Measurements from ENCODE around the gene SLC34A3. TPM values are rescaled to one million over a fixed set of nuclear protein-coding genes. Genes with fewer than 3 reads are reported as not detected.

The SLC34A3 gene
- total and polyA plus RNA-seq, 2 donors (not counting 3 experiments of a cell fraction or from before 2014, with no cell fraction given): not detected

DNA sequence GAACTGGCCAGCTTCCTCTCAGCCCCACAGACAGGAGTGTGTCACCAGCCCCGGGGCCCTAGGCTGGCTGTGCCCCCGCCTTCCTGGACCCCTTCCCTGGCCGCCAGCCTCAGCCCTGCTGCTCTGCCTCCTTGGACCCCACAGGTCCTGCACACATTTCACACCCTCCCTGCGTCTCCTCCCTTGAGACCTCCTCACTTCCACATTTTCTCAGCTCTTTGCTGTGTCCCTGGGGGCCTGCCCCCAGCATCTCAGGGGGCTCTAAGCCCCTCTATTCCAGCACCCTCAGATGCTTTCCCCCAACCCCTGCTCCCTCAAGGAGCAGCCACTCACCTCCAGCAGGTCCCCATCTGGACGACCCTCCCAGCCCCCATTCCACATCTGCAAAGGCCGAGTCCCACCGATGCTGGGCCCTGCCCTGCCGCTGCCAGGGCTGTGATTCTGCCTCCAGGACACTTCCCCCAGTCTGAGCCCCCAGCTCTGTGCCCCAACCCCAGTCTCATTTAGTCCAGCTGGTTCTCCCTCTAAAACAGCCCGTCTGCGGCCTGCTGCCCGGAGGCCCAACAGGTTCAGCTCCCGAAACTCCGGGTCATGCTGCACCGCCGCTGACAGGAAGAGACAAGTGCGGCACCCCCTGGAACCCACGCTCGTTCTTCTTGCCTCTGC lies 4.2 kb downstream of the SLC34A3 start:
- TF ChIP-seq POLR2AphosphoS5 (IDR thresholded peaks at IDR 0.05; ENCODE audit: insufficient read depth, low read depth, low read length) (no peak), GATA2 (IDR thresholded peaks at IDR 0.05; ENCODE audit: insufficient read depth, insufficient read length, low read depth, low read length) (no peak), FOS (IDR thresholded peaks at IDR 0.05; ENCODE audit: borderline replicate concordance, insufficient read depth, low read length) (no peak), JUN (IDR thresholded peaks at IDR 0.05; ENCODE audit: borderline replicate concordance, insufficient read depth, insufficient read length, low read depth) (no peak), POLR2A (IDR thresholded peaks at IDR 0.05; ENCODE audit: low read depth, low read length) (no peak), EZH2 (IDR thresholded peaks at IDR 0.05; ENCODE audit: borderline replicate concordance, low read depth, low read length, severe bottlenecking) (no peak), MYC (IDR thresholded peaks at IDR 0.05; ENCODE audit: low read depth, low read length) (no peak)
- TF ChIP-seq, protein P1, sequence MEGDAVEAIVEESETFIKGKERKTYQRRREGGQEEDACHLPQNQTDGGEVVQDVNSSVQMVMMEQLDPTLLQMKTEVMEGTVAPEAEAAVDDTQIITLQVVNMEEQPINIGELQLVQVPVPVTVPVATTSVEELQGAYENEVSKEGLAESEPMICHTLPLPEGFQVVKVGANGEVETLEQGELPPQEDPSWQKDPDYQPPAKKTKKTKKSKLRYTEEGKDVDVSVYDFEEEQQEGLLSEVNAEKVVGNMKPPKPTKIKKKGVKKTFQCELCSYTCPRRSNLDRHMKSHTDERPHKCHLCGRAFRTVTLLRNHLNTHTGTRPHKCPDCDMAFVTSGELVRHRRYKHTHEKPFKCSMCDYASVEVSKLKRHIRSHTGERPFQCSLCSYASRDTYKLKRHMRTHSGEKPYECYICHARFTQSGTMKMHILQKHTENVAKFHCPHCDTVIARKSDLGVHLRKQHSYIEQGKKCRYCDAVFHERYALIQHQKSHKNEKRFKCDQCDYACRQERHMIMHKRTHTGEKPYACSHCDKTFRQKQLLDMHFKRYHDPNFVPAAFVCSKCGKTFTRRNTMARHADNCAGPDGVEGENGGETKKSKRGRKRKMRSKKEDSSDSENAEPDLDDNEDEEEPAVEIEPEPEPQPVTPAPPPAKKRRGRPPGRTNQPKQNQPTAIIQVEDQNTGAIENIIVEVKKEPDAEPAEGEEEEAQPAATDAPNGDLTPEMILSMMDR (IDR thresholded peaks at IDR 0.05; ENCODE audit: extremely low read depth in 1 of 2, insufficient read depth in 1 of 2, low read depth in 1 of 2, low read length in 2 of 2): no peak
- TF ChIP-seq, protein P2, sequence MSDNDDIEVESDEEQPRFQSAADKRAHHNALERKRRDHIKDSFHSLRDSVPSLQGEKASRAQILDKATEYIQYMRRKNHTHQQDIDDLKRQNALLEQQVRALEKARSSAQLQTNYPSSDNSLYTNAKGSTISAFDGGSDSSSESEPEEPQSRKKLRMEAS (IDR thresholded peaks at IDR 0.05; ENCODE audit: insufficient read depth, insufficient read length): no peak
- intact Hi-C loops (cut with micrococcal nuclease): loop anchor here (5.0 kb wide), 1 partner anchor 448 kb away; no protein-coding TSS in a partner anchor

More for the DNA sequence above, 4.2 kb downstream of the SLC34A3 start:
- Histone ChIP-seq H3K4me1 (ENCODE audit: control insufficient read depth, extremely low read depth, insufficient read depth, low read length) (no peaks in the 10 kb centered on the region), H3K27ac (ENCODE audit: insufficient read depth, low read depth, low read length) (no peak overlapping the region), H2AFZ (ENCODE audit: low read depth, low read length) (no peak overlapping the region), H3K9ac (replicated peaks; ENCODE audit: extremely low read depth, insufficient read depth, low read length) (no peak overlapping the region), H3K9me1 (replicated peaks; ENCODE audit: control insufficient read depth, extremely low read depth, insufficient read depth, low read length) (no peaks in the 10 kb centered on the region), H3K27me3 (ENCODE audit: control insufficient read depth in 2 of 2, insufficient read depth in 2 of 2, low read length in 2 of 2) (no peaks in the 10 kb centered on the region), H3K79me2 (ENCODE audit: control insufficient read depth, insufficient read depth, low read length) (peaks cover 4% of the 10 kb centered on the region), H3K4me3 (replicated peaks in 1 of 3; ENCODE audit: insufficient read depth in 1 of 3, low read depth in 1 of 3, low read length in 3 of 3) (no peak overlapping the region), H3K4me2 (ENCODE audit: insufficient read depth, low read length) (no peak overlapping the region), H4K20me1 (replicated peaks; ENCODE audit: control insufficient read depth, extremely low read depth, insufficient read depth, low read length) (no peaks in the 10 kb centered on the region), H3K36me3 (ENCODE audit: control insufficient read depth in 2 of 2, extremely low read depth in 1 of 2, insufficient read depth in 2 of 2, low read length in 2 of 2) (no peaks in the 10 kb centered on the region), H3K9me3 (replicated peaks; ENCODE audit: control insufficient read depth, insufficient read depth, low read length) (no peaks in the 10 kb centered on the region)
- CTCF ChIA-PET: interaction anchor here (0.9 to 1.3 kb wide), 6 partner anchors 11 to 206 kb away, joined by 3 to 9 read pairs (median 4); partner anchors contain the start of gene NPDC1
- BruUV-seq (replicated peaks): no TSS peak
- POLR2A ChIA-PET: no interaction called here
- dilution Hi-C loops (cut with MboI; ENCODE audit: extremely low pct_ligation_motif_present, low sequenced_read_pairs): no loop called here
- no peak for FAIRE-seq
- DNase-seq (ENCODE audit: low read depth, low spot score): no peak
